HepG2 (cell line): ENCODE data around the gene WNT1. TPM values are rescaled to one million over a fixed set of nuclear protein-coding genes. Genes with fewer than 3 reads are reported as not detected.
A peak's percentile ranks its signal among the peaks of the same experiment; 100 is the strongest.

Source experiments
- CENPBD1 ChIP-seq: sonication (generic); formaldehyde crosslinking; IDR thresholded peaks from 2 replicates; pipeline ENCODE4 v1.8.0; 2022; ENCODE audit warnings: missing genetic modification reagents, low read depth, mild to moderate bottlenecking, borderline replicate concordance
- HDAC1 ChIP-seq: sonication (generic); formaldehyde crosslinking; IDR thresholded peaks from 2 replicates; pipeline ENCODE4 v1.5.1; 2020; ENCODE audit warnings: mild to moderate bottlenecking, missing genetic modification reagents
- RAD21 ChIP-seq: fragments of 450-650 bp; formaldehyde crosslinking; IDR thresholded peaks from 2 replicates; pipeline ENCODE4 v1.5.0; 2020; ENCODE audit warnings: mild to moderate bottlenecking
- SATB2 ChIP-seq: sonication (generic); formaldehyde crosslinking; IDR thresholded peaks from 2 replicates; pipeline ENCODE4 v1.5.0; 2020; ENCODE audit warnings: missing genetic modification reagents
- SP140L ChIP-seq: sonication (generic); formaldehyde crosslinking; IDR thresholded peaks from 2 replicates; pipeline ENCODE4 v1.4.0; 2020; ENCODE audit warnings: missing genetic modification reagents, borderline replicate concordance
- TAF1 ChIP-seq: sonication (generic); formaldehyde crosslinking; IDR thresholded peaks from 2 replicates; pipeline ENCODE4 v1.4.0; 2020; ENCODE audit warnings: missing genetic modification reagents
- THRA ChIP-seq: sonication (generic); formaldehyde crosslinking; IDR thresholded peaks from 2 replicates; pipeline ENCODE4 v1.4.0; 2020; ENCODE audit warnings: missing genetic modification reagents, borderline replicate concordance
- TIGD3 ChIP-seq: sonication (generic); formaldehyde crosslinking; IDR thresholded peaks from 2 replicates; pipeline ENCODE4 v1.5.1; 2020; ENCODE audit warnings: mild to moderate bottlenecking, missing genetic modification reagents, borderline replicate concordance
- TP53 ChIP-seq: sonication (generic); formaldehyde crosslinking; conservative IDR thresholded peaks from 2 replicates; pipeline ENCODE4 v1.4.0; 2020; ENCODE audit warnings: missing genetic modification reagents
- ZBTB14 ChIP-seq: sonication (generic); formaldehyde crosslinking; IDR thresholded peaks from 2 replicates; pipeline ENCODE4 v1.4.0; 2020; ENCODE audit warnings: missing genetic modification reagents
- ZBTB44 ChIP-seq: sonication (generic); formaldehyde crosslinking; IDR thresholded peaks from 2 replicates; pipeline ENCODE4 v1.4.0; 2020; ENCODE audit warnings: missing genetic modification reagents
- ZBTB49 ChIP-seq: sonication (generic); formaldehyde crosslinking; IDR thresholded peaks from 2 replicates; pipeline ENCODE4 v1.4.0; 2020; ENCODE audit warnings: missing genetic modification reagents, borderline replicate concordance
- ZNF44 ChIP-seq: sonication (generic); formaldehyde crosslinking; IDR thresholded peaks from 2 replicates; pipeline ENCODE4 v1.5.1; 2020; ENCODE audit warnings: mild to moderate bottlenecking, missing genetic modification reagents
- ZNF503 ChIP-seq: sonication (generic); formaldehyde crosslinking; IDR thresholded peaks from 2 replicates; pipeline ENCODE4 v1.4.0; 2020; ENCODE audit warnings: missing genetic modification reagents
- ZNF577 ChIP-seq: sonication (generic); formaldehyde crosslinking; IDR thresholded peaks from 2 replicates; pipeline ENCODE4 v1.4.0; 2020; ENCODE audit warnings: mild to moderate bottlenecking, low read depth, missing genetic modification reagents, borderline replicate concordance
- polyA plus RNA-seq, 8 experiments: library from polyadenylated mRNA; depleted of rRNA in 3 of 8; stranded (reverse) in 7 of 8; unstranded in 1 of 8; fragments of >200 nt; fragmentation: Illumina TruSeq in 4 of 8; extraction: Trizol in 4 of 8; gene quantifications; 2 replicates each; pipeline versions ENCODE4 v1.2.1 to v1.2.3, GENCODE V29; 2011 to 2016; ENCODE audit warnings: low read depth in 4 of 8, missing spikeins in 1 of 8, mixed read lengths in 1 of 8; ENCODE audit not compliant: insufficient read depth in 1 of 8
- total RNA-seq, 5 experiments: library from RNA; depleted of rRNA; stranded (reverse); fragments of >200 nt; fragmentation: Illumina TruSeq; extraction: Trizol; gene quantifications; 2 replicates each; pipeline ENCODE4 v1.2.3, GENCODE V29; 2016; ENCODE audit warnings: low read depth in 1 of 5

WNT1 gene
- total and polyA plus RNA-seq, 2 of the 13 experiments (the other 11 are each of a cell fraction or from before 2014, with no cell fraction given): not detected

GRCh38 chr12:48998497-48999353 is 20.6 kb downstream of the WNT1 start (continued):
- TF ChIP-seq TIGD3 (CRISPR knock-in tag): 0 out of 2 replicates have a peak, but pooled peaks have one; percentile 66
- no peak for TF ChIP-seq ZBTB44 (CRISPR knock-in tag)
- TF ChIP-seq TAF1 (CRISPR knock-in tag): peak; percentile 45
- no peak for TF ChIP-seq ZNF44 (CRISPR knock-in tag)
- TF ChIP-seq CENPBD1: no peak
- TF ChIP-seq TP53: peak; percentile 91; the same call in 1 of the 2 replicates
- TF ChIP-seq RAD21 (CRISPR knock-in tag): no peak
- TF ChIP-seq SP140L: no peak
- TF ChIP-seq SATB2 (CRISPR knock-in tag): peak; percentile 89; the same call in 1 of the 2 replicates
- no peak for TF ChIP-seq ZBTB49 (CRISPR knock-in tag)
- TF ChIP-seq ZBTB14 (CRISPR knock-in tag): no peak; the same call in 1 of the 2 replicates
- TF ChIP-seq THRA (CRISPR knock-in tag): no peak
- no peak for TF ChIP-seq HDAC1 (CRISPR knock-in tag)
- no peak for TF ChIP-seq ZNF577 (CRISPR knock-in tag)
- TF ChIP-seq ZNF503 (CRISPR knock-in tag): peak; percentile 59; the same call in 1 of the 2 replicates
